Testis (tissue), 3 donors: ENCODE results near the gene RHOU. TPM values are rescaled to one million over a fixed set of nuclear protein-coding genes. Genes with fewer than 3 reads are reported as not detected.
A peak's percentile ranks its signal among the peaks of the same experiment; 100 is the strongest.
"Not testable (repeated sequence)": the region's sequence is repeated elsewhere in the genome, so short reads cannot be mapped to it uniquely, and the experiment has no call there.

ENCODE experiments used
- DNase-seq: peaks from one replicate; pipeline ENCODE4 v3.0.0-alpha.2; 2019
- H3K27ac ChIP-seq, 2 donors: fragments of 200-600 bp; sonication (generic); one replicate each; pipeline ENCODE4 v1.5.1; 2019
- H3K27me3 ChIP-seq: fragments of 200-600 bp; sonication (generic); one replicate; pipeline ENCODE4 v1.5.1; 2019
- H3K36me3 ChIP-seq: fragments of 200-600 bp; sonication (generic); one replicate; pipeline ENCODE4 v1.5.1; 2017; ENCODE audit warnings: low read depth; ENCODE audit errors: missing control alignments
- H3K4me1 ChIP-seq: fragments of 200-600 bp; sonication (generic); one replicate; pipeline ENCODE4 v1.5.1; 2019
- H3K4me3 ChIP-seq, 2 donors: fragments of 200-600 bp; sonication (generic); one replicate each; pipeline ENCODE4 v1.5.1; 2017 to 2019
- H3K9me3 ChIP-seq: fragments of 200-600 bp; sonication (generic); one replicate; pipeline ENCODE4 v1.5.1; 2017
- CTCF ChIP-seq, 3 experiments: fragments of 450-650 bp in 2 of 3; fragments of 200-600 bp in 1 of 3; sonication (generic) in 1 of 3; IDR thresholded peaks; one replicate each; pipeline ENCODE4 v1.5.1; 2016 to 2019; ENCODE audit warnings: antibody characterized with exemption in 3 of 3, mild to moderate bottlenecking in 2 of 3, moderate library complexity in 1 of 3
- POLR2A ChIP-seq: fragments of 450-650 bp; IDR thresholded peaks from one replicate; pipeline ENCODE4 v1.6.1; 2017; ENCODE audit warnings: antibody characterized with exemption, mild to moderate bottlenecking, moderate library complexity
- WGBS, 2 donors: methylation state at CpG; one replicate each; pipeline ENCODE4 v1.1.5; 2018; 5-methylcytosine and 5-hydroxymethylcytosine counted together
- intact Hi-C: fragments of 100-400 bp; cut with DNase I; formaldehyde crosslinking; loops from one replicate; pipeline ENCODE4 v1.15.1; 2023; ENCODE audit warnings: low total_unique reads
- polyA plus RNA-seq: library from polyadenylated mRNA; stranded (reverse); fragments of 350-450 nt; fragmentation: Illumina TruSeq; extraction: RNeasy Lipid Tissue Mini Kit (QIAGEN cat#74804); gene quantifications from one replicate; pipeline ENCODE4 v1.2.3, GENCODE V29; 2014; ENCODE audit warnings: low read depth, low replicate concordance; ENCODE audit not compliant: insufficient read depth
- total RNA-seq, 2 donors: library from RNA; depleted of rRNA; stranded (reverse); fragments of >200 nt; gene quantifications; one replicate each; pipeline ENCODE4 v1.2.3, GENCODE V29; 2016

Gene RHOU
- total and polyA plus RNA-seq, 3 donors from 2014 or later, result 31.0 to 33.6 (median 32.6) TPM

GRCh38 chr1:228767636-228768354 lies 32.5 kb downstream of the RHOU start:
- Histone ChIP-seq H3K9me3 (no peaks in the 10 kb centered on the region), H3K36me3 (no peaks in the 10 kb centered on the region), H3K27me3 (no peaks in the 10 kb centered on the region), H3K4me1 (no peaks in the 10 kb centered on the region), H3K4me3 (no peak overlapping the region), H3K27ac (no peak overlapping the region)
- WGBS, 2 donors, result 63 to 68% methylated on average over 6 of the region's 6 CpGs
- no peak for DNase-seq
- intact Hi-C loops, result no loop called here
- TF ChIP-seq CTCF (IDR thresholded peaks at IDR 0.05) (no peak), POLR2A (no peak)

GRCh38 chr1:228768355-228769000 lies 33.2 kb downstream of the RHOU start:
- no peak overlapping the region for H3K27ac ChIP-seq
- intact Hi-C loops, result no loop called here
- H3K36me3 ChIP-seq, result no peaks in the 10 kb centered on the region
- no peak overlapping the region for H3K4me3 ChIP-seq
- no peaks in the 10 kb centered on the region for H3K9me3 ChIP-seq
- DNase-seq, result peak; percentile 41
- H3K27me3 ChIP-seq, result no peaks in the 10 kb centered on the region
- no peak for TF ChIP-seq CTCF (IDR thresholded peaks at IDR 0.05)
- no peak for TF ChIP-seq POLR2A
- 66 to 81% methylated on average over 12 of the region's 12 CpGs for WGBS, 2 donors
- H3K4me1 ChIP-seq, result no peaks in the 10 kb centered on the region

GRCh38 chr1:228770779-228771223 lies 35.5 kb downstream of the RHOU start:
- 56 to 66% methylated on average over 5 of the region's 5 CpGs for WGBS, 2 donors
- intact Hi-C loops, result no loop called here
- H3K27ac ChIP-seq, result no peak overlapping the region
- no peaks in the 10 kb centered on the region for H3K4me1 ChIP-seq
- H3K27me3 ChIP-seq, result no peaks in the 10 kb centered on the region
- H3K9me3 ChIP-seq, result no peaks in the 10 kb centered on the region
- TF ChIP-seq POLR2A, result no peak
- TF ChIP-seq CTCF (IDR thresholded peaks at IDR 0.05), result no peak
- no peak overlapping the region for H3K4me3 ChIP-seq
- no peaks in the 10 kb centered on the region for H3K36me3 ChIP-seq
- no peak for DNase-seq

GRCh38 chr1:228772516-228773212 lies 37.4 kb downstream of the RHOU start:
- TF ChIP-seq POLR2A, result no peak
- TF ChIP-seq CTCF (IDR thresholded peaks at IDR 0.05), result no peak
- intact Hi-C loops, result no loop called here
- Histone ChIP-seq H3K4me1 (no peaks in the 10 kb centered on the region), H3K4me3 (no peak overlapping the region), H3K27ac (no peak overlapping the region), H3K27me3 (no peaks in the 10 kb centered on the region), H3K36me3 (no peaks in the 10 kb centered on the region), H3K9me3 (no peaks in the 10 kb centered on the region)
- DNase-seq, result no peak
- 67 to 74% methylated on average over 4 of the region's 4 CpGs for WGBS, 2 donors

GRCh38 chr1:228775946-228776345 lies 40.7 kb downstream of the RHOU start:
- H3K27ac ChIP-seq, intact Hi-C loops, DNase-seq, H3K4me3 ChIP-seq, H3K27me3 ChIP-seq, H3K36me3 ChIP-seq, H3K4me1 ChIP-seq, H3K9me3 ChIP-seq: not testable (repeated sequence)
- WGBS, 2 donors, result 87% methylated on average over 9 of the region's 9 CpGs
